ENCODE data around the gene FHIT. TPM values are rescaled to one million over a fixed set of nuclear protein-coding genes. Genes with fewer than 3 reads are reported as not detected.
"Not testable (repeated sequence)": the region's sequence is repeated elsewhere in the genome, so short reads cannot be mapped to it uniquely, and the experiment has no call there.

FHIT gene
- total RNA-seq, 1 donor from 2014 or later, result 8.5 TPM

- DNase-seq (ENCODE audit: low spot score), result no peak
These were observed 23.5 kb downstream of the FHIT start for GRCh38 chr3:61227799-61228198.

DNA sequence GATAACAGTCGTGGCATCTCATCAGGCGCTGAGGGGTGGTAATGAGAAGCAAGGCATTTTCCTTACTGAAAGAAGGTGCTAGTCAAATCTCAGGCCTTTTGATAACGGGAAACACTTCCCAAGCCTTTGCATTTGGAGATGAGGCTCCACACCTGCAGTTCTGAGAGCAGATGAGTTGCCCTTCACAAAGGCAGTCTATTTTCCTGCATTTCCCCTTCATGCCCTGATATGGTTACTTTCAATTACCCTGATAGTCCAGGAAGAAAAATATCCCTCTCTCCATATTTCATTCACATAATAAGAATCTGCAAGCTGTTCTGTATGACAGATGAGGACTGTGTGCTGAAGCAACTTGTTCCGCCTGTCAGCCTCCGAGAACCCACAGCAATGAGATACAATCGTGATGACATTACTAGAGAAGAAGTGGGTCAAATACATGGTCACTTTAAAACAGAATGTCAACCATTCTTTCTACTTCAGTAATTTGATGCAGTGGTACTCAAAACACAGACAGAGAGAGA is 25.0 kb downstream of the FHIT start:
- DNase-seq (ENCODE audit: low spot score), result no peak

DNA sequence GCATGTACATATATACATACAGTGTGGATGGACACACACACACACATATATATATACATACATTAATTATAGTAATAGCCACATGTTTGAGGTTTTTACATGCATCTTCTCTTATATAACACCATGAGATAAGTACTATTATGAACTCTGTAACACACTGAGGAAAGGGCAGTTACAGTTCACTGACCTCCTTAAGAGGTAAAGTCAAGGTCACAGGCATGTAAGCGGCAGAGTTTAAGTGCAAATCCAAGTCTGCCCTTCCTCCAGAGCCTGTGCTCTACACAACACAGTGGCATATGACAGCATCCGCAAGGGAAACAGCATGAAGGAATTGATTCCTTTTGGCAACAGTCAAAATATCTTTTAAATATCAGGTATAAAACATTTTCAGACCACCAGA is 26.4 kb downstream of the FHIT start:
- DNase-seq (ENCODE audit: low spot score), result no peak

DNA sequence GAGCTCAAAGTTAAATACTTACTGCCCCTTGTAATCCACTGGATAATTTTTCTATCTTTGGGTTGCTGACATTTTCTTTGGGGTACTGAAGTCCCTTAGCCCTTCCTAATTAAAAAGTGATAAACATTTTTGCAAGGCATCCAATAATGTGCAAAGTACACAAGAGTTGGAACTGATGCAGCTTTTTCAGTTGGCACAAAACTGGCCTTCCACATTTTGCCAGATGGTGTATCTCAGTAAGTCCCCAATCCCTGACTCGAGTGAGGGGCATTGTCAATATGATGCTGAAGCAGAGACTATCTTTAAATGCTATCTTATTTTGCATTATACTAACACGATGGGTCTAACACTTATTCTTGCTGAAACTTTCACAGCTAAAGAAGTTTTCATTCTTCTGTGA is 27.8 kb downstream of the FHIT start:
- DNase-seq (ENCODE audit: low spot score), result no peak

DNA sequence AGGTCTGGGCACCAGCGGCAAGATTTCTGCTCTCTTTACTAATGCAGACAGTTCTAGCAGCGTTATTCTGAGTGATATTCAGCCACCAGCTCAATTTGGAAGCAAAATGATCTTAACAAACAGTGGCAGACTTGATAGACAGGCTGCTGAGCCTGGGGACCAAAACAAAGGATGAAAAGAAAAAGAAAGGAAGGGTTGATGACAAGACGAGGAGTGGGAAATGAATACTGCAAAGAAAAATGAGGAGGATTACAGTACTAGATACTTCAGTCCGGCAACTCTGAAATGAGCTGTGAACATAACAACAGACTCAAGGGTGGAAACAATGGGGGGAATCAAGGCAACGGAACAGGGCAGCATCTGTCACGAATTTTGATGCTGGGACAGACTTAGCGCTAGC is 28.8 kb downstream of the FHIT start:
- DNase-seq (ENCODE audit: low spot score), result no peak

GRCh38 chr3:61221759-61222362 is 29.4 kb downstream of the FHIT start:
- no peak for DNase-seq (ENCODE audit: low spot score)

DNA sequence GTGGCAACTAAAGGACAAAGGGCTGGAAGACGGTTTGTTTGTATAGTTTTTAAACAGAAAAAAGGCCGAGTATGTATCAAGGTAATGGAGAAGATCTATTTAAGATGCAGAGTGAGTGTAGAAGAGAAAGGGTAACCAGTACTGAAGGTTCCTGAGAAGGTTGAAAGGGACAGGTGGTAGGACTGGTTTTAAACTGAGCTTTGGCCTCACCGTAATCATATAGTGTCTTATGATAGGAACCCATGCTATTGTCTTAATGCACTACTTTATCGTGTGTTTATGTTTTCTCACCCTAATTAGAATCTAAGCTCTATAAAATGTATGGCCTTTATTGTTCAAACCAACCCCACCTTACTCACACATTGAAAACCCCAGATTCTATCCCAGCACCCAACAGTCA is 32.7 kb downstream of the FHIT start:
- DNase-seq (ENCODE audit: low spot score), result no peak

- DNase-seq (ENCODE audit: low spot score), result not testable (repeated sequence)
These were observed 35.1 kb downstream of the FHIT start for GRCh38 chr3:61216171-61216570.

DNA sequence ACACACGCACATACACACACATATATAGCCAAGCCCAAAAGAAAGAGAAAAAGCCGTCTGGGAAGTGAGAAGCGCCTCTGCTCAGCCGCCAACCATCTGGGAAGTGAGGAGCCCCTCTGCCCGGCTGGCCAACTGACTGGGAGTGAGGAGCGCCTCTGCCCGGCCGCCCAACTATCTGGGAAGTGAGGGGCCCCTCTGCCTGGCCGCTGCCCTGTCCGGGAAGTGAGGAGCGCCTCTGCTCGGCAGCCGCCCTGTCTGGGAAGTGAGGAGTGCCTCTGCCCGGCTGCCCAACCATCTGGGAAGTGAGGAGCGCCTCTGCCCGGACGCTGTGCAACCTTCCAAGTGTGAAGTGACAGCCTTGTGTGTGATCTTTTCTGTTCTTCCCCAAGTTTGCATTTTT is 49.2 kb downstream of the FHIT start:
- no peak for DNase-seq (ENCODE audit: low spot score)

GRCh38 chr3:61201071-61201470 is 50.2 kb downstream of the FHIT start:
- DNase-seq (ENCODE audit: low spot score), result no peak

- no peak for DNase-seq (ENCODE audit: low spot score)
These were observed 51.0 kb downstream of the FHIT start for GRCh38 chr3:61200270-61200669.

DNA sequence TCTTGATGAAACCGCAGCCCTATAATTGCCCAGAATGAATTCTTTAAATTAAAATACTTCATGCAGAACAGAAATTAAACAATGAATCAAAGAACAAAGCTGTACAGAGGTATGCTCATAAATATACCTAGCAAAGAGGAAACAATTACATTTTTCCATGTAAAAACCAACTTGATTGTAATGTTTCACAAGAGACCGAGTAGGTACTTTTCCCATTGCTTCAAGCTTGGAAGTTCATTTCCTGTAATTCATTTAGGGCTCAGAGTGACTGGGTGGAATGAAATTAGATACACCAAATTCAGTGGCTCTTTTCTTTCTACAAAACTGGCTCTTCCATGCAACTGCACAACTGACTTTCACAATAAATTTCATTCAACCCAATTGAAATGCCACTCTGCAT is 51.4 kb downstream of the FHIT start:
- DNase-seq (ENCODE audit: low spot score), result no peak

- DNase-seq (ENCODE audit: low spot score), result no peak
These were observed 56.2 kb downstream of the FHIT start for GRCh38 chr3:61194892-61195538.

GRCh38 chr3:61192222-61192621 is 59.0 kb downstream of the FHIT start:
- DNase-seq (ENCODE audit: low spot score), result no peak

- DNase-seq (ENCODE audit: low spot score), result not testable (repeated sequence)
These were observed 61.0 kb downstream of the FHIT start for GRCh38 chr3:61190205-61190604.

GRCh38 chr3:61186030-61186429 is 65.2 kb downstream of the FHIT start:
- no peak for DNase-seq (ENCODE audit: low spot score)

- no peak for DNase-seq (ENCODE audit: low spot score)
These were observed 66.3 kb downstream of the FHIT start for GRCh38 chr3:61184956-61185355.

DNA sequence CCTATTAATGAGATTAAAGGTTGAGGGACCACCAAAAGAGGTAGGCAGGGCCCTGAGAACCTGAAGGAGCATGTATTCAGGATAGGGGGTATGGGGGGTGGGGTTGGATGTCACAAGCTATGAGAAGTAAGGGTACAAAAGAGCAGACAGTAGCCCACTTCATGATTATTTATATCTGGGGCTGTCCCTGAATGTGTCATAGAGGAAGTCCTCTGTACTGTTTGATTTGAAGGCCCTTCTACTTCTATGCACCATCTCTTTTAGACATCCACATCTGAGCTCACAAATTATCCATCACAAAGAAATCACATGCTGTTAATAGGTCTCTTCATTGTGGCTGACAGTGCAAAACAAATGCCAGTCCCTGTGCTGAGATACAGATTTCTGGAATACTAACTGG is 68.6 kb downstream of the FHIT start:
- no peak for DNase-seq (ENCODE audit: low spot score)

- DNase-seq (ENCODE audit: low spot score), result no peak
These were observed 69.4 kb downstream of the FHIT start for GRCh38 chr3:61181874-61182273.

- no peak for DNase-seq (ENCODE audit: low spot score)
These were observed 71.0 kb downstream of the FHIT start for GRCh38 chr3:61180206-61180605.

GRCh38 chr3:61178167-61178566 is 73.1 kb downstream of the FHIT start:
- DNase-seq (ENCODE audit: low spot score), result no peak

DNA sequence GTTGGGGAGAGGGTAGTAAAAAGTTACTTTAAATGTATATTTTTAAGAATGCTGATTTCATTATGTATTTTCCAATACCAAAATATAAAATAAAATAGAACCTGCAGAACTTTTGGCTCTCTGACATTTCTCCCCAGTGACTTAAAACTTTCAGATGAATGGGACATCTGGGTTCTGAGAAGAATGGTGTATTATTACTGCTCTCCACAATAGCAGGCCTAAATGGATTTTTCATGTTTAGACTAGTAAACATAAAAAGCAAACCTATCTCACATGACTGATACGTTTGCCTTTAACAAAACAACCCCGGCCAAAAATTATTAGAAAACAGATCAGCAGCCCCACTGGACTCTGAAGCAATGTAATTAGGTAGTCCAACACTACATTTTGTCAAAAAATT is 73.8 kb downstream of the FHIT start:
- DNase-seq (ENCODE audit: low spot score), result no peak

- DNase-seq (ENCODE audit: low spot score), result no peak
These were observed 77.6 kb downstream of the FHIT start for GRCh38 chr3:61173676-61174075.

Measured in mesenteric fat pad (tissue), 1 donor.